Measurements from ENCODE around the gene ATAD5.
"Not testable (repeated sequence)": the region's sequence is repeated elsewhere in the genome, so short reads cannot be mapped to it uniquely, and the experiment has no call there.

The ATAD5 gene, protein sequence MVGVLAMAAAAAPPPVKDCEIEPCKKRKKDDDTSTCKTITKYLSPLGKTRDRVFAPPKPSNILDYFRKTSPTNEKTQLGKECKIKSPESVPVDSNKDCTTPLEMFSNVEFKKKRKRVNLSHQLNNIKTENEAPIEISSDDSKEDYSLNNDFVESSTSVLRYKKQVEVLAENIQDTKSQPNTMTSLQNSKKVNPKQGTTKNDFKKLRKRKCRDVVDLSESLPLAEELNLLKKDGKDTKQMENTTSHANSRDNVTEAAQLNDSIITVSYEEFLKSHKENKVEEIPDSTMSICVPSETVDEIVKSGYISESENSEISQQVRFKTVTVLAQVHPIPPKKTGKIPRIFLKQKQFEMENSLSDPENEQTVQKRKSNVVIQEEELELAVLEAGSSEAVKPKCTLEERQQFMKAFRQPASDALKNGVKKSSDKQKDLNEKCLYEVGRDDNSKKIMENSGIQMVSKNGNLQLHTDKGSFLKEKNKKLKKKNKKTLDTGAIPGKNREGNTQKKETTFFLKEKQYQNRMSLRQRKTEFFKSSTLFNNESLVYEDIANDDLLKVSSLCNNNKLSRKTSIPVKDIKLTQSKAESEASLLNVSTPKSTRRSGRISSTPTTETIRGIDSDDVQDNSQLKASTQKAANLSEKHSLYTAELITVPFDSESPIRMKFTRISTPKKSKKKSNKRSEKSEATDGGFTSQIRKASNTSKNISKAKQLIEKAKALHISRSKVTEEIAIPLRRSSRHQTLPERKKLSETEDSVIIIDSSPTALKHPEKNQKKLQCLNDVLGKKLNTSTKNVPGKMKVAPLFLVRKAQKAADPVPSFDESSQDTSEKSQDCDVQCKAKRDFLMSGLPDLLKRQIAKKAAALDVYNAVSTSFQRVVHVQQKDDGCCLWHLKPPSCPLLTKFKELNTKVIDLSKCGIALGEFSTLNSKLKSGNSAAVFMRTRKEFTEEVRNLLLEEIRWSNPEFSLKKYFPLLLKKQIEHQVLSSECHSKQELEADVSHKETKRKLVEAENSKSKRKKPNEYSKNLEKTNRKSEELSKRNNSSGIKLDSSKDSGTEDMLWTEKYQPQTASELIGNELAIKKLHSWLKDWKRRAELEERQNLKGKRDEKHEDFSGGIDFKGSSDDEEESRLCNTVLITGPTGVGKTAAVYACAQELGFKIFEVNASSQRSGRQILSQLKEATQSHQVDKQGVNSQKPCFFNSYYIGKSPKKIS (N-terminal part only)

DNA sequence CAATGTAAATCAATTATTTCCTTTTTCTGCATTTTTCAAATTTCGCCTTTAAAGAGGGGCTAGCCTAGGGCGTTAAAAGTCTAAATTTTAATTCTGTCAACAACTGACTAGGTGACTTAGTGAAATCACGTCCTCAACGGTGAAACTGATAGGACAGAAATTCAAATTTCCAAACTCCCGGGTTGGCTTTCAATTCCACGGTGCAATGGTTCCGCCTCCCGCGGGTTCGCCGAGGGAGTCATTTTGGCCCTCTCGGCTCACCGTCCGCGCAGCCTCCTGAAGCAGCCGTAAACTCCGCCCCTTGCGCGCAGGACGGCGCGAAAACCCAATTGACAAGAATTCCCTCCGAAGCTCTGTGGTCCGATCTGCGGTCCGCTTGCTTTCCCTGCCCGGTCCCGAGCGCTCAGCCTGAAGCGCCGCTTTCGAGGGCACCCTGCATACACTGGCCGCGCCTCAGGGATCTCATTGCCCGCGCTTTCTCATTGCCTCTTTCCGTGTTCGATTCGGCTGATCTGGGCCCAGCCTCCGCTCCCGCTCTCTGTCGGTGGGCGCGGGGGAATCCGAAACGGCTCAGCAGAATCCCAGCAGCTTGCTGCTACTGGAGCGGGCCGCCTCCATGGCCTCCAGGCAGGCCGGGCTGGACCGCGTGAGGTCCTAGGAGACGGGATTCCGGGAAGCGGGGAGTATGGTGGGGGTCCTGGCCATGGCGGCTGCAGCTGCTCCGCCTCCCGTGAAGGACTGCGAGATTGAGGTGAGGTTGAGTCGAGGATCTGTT lies at the start of gene ATAD5:
TSS of gene ATAD5 (plus strand) at position 304 of the 775 bp plus-strand sequence. CDS start at position 686, 382 bp downstream.
- peak; percentile 51 for DNase-seq

DNA sequence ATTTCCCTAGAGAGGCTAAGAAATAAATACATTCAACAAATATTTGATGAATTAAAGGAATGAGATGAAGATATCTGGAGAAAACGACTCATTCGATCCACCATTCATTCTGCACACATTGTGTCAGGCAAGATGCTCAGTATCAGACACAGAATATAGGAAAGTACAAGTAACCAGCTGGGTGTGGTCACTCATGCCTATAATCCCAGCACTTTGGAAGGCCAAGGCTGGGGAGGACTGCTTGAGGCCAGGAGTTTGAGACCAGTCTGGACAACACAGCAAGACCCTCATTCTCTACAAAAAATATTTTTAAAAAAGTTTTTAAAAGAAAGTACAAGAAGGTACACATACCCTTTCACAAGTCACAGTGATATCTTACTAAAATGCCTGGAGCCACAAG lies 49.6 kb upstream of the ATAD5 start:
- no peak for DNase-seq

DNA sequence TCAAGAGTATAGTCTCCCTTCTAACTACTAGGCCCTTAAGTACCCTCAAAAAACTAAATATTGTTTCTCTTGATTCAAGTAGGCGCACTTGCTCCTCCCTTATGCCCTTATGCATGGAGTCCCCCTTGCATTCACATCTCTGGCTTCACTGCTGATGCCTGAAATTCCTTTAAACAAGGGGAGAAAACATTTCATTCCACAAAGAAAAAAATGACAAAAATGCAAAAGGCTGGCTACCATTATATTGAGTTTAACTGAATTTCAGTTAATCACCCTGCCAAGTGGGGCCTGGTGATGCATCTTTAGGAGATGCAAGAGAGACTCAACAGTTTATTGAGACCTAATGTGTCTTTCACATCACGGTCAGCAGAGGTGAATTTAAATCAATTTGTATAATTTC lies 42.8 kb upstream of the ATAD5 start:
- DNase-seq: no peak

DNA sequence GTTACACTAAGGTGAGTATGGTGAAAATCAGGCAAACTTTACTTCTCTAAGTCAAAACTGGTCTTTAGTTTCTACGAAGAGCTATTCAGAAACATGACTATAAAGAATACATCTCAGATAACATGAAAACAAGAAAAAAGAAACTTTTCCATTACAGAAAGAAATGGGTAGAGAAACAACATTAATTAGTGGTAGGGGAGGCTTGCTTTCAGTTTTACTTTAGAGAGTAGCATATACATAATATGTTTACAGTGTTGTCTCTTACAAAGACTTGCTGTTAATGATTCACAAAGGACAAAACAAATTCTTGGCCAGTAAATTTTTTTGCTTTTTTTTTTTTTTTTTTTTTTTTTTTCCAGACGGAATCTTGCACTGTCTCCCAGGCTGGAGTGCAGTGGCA lies 41.5 kb upstream of the ATAD5 start:
- DNase-seq: no peak

DNA sequence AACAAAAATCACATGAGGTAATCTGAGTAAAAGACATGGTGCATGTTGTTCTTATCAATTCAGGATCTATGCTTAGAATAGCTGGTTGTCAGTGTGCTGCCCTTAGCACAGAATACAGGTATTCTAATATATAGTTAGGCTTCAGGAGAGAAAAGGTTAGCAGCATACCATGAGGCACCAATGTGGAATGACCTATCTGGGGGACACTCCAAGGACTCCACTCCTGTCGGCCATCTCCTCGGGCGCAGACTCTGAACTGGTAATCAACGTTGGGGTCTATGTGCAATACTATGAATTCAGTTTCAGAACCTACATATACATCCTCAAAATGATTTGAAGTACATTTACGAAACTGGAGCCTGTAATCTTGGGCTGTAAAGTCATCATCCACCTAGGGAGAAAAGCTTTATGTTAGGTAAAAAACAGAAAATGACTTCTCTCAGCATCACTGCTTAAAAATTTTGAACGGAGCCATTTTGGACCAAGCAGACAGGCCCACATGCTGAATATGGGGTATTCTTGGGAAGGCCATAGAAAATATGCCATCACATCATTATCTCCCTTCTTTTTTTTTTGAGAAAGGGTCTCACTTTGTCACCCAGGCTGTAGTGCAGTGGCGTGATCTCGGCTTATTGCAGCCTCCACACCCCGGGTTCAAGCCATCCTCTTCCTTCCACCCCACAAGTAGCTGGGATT lies 38.3 kb upstream of the ATAD5 start:
- DNase-seq: no peak

DNA sequence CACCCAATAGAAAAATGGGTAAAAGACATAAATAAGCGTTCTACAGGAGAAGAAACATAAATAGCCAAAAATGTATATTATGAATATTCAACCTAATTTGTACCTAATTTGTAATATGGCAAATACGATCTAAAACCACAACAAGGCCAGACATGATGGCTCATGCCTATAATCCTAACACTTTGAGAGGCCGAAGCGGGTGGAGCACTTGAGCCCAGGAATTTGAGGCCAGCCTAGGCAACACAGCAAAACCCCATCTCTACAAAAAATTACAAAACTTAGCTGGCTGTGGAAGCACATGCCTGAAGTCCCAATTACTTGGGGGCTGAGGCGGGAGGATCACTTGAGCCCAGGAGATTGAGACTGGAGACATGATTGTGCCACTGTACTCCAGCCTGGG lies 37.4 kb upstream of the ATAD5 start:
- no peak for DNase-seq

DNA sequence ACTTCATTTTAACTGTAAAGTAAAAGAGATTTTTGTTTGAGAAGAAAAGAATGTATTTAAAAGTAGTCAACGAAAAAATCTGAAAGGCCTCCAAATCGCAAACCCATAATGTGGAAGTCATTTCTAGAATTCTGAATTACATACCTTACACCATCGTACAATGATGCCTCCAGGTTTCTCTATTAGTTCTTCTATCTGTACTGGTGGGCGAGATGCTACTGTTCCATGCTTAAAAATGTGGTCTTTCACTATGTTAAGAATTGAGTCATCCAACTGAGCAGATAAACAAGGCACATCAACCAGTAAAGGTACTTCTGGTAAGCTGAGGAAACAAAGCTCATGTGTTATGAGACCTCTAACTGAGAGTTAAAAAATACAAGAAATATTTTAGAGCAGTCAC lies 35.8 kb upstream of the ATAD5 start:
- DNase-seq: no peak

DNA sequence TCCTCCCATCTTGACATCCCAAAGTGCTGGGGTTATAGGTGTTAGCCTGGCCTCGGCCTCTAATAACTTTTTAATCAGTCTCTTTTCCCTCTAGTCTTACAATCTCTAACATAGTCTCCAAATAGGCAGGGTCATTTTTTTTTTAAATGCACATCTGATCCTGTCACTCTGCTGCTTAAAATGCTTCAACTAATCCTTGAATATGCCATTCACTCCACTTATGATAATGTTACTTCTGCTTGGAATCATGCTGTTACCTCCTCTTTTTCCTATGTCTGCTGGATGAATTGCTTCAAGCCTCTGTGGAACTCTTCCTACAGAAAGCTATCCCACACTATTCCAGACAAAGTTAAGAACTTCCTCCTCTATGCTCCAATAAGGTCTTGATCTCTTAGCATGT lies 30.1 kb upstream of the ATAD5 start:
- DNase-seq: no peak

DNA sequence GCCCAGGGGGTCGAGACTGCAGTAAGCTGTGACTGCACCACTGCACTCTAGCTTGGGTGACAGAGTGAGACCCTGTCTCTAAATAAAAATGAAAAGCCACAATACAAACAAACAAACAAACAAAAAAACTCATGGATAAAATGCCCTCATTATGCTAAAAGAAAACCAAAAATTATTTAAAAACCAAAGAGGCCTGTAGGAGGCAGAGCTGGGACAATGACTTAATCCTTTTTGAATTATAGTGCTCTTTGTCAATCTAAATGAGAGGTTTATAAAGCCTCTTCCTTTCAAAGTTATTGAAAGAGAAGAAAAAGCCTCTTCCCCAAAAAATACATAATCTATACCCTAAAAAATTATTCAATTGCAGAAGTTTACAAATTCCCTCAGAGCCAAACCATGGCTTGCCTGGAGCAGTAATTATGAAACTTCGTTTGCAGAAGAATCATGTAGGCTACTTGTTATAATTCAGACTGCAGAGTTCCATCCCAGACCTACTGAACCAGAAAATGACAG lies 25.8 kb upstream of the ATAD5 start:
- no peak for DNase-seq

DNA sequence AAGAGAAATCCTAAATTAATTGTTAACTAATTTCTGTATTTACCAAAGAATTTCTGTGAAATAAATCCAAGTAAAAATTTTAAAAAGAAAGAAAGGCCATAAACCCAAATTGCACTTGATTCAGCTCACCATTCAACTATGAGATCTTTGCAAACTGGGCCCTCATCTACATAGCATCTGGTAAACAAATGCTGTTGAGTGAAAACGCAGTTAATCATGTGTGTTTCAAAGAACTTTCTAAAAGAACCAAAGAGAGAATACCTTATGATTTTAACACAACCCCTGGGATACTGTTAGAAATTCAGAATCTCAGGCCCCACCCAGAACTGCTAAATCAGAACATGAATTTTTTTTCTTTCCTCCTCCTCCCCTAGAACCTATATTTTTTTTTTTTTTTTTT lies 23.9 kb upstream of the ATAD5 start:
- no peak for DNase-seq

DNA sequence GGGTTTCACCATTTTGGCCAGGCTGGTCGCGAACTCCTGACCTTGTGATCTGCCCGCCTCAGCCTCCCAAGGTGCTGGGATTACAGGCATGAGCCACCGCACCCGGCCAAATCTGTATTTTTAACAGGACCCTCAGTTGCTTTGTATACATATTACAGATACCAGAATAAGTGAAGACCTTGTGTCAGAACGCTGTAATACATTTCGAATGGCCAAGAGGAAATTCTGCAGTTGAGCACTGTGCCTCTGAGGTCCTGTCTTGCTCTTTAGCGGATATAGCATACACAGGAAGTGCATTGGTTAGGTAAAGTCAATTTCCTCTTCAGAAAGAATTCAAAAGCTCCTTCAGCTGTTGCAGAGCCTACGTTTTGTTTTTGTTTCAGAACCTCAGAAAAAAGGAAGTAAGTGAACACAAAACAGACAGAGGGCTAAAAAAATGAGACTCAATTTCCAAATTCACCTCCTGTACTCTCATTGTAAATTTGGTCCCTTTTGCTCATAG lies 22.9 kb upstream of the ATAD5 start:
- DNase-seq: no peak

DNA sequence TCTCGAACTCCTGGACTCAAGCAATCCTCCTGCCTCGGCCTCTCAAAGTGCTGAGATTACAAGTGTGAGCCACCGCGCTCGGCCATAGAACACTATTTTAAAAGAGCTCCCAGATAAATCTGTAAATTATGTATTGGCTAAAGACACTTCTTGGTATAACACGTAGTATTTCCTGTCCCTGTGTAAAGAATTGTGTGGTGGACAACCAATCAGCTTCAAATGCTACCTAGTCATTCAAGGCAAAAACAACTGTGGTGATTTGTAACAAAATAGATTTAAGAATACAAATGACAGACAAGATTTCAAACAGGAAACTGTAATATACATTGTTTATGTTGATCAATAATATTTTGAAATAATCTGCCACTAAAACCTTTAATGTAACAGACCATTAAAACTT lies 21.9 kb upstream of the ATAD5 start:
- no peak for DNase-seq

DNA sequence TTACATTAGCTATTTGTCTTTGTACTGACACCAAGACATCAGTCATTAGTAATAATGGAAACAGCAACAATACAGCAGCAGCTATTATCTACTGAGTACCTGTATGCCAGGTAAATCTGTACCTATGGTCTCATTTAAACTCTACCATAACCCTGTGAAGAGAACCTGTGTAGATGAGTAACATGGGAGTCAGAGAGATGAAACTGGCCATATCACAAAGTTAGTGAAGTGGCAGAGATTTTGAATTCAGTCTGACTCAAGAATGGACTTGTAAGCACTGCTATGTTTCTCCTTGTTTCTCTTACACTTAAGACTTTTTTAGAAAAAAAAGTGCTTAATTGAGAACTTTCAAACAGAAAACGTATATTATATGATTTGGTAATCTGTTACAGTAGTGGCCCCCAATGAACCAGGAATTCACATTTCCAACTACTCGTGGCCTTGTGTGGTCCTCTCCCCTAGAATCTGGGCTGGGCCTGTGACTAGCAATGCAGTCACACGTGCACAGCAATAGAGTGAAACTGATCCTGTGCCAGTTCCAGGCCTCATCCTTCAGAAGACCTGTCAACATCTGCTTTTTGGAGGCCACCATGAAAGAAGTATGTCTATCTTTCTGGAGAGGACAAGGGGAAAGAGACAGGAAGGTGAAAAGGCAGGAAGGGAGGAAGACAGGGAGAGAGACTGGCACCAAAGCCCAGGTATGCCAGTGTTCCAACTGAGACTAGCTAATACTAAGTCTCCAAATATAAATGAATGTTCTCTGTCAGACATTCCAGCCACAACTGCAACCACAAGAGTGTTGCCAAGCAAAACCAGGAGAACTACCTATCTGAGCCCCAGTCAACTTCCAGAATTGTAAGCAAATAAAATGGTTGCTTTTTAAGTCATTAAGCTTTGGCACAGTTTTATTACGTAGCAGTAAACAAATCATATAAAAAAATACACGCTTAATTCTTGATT lies 19.3 kb upstream of the ATAD5 start:
- DNase-seq: no peak

DNA sequence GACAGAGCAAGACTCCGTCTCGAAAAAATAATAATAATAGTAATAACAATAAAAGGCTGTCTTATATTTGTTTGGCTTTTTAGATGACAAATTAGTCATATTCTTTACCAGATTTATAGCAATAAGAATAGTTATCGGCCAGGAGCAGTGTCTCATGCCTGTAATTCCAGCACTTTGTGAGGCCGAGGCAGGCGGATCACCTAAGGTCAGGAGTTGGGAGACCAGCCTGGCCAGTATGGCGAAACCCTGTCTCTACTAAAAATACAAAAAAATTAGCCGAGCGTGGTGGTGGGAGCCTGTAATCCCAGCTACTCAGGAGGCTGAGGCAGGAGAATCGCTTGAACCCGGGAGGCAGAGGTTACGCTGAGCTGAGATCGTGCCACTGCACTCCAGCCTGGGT lies 17.5 kb upstream of the ATAD5 start:
- DNase-seq: not testable (repeated sequence)

DNA sequence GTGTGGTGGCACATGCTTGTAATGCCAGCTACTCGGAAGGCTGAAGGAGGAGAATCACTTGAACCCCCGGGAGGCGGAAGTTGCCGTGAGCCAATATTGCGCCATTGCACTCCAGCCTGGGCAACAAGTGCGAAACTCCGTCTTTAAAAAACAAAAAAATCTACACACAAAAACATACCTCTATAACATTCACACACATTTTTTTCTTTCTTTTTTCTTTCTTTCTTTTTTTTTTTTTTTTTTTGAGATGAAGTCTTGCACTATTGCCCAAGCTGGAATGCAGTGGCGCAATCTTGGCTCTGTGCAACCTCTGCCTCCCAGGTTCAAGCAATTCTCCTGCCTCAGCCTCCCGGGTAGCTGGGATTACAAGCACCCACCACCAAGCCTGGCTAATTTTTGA lies 16.9 kb upstream of the ATAD5 start:
- not testable (repeated sequence) for DNase-seq

DNA sequence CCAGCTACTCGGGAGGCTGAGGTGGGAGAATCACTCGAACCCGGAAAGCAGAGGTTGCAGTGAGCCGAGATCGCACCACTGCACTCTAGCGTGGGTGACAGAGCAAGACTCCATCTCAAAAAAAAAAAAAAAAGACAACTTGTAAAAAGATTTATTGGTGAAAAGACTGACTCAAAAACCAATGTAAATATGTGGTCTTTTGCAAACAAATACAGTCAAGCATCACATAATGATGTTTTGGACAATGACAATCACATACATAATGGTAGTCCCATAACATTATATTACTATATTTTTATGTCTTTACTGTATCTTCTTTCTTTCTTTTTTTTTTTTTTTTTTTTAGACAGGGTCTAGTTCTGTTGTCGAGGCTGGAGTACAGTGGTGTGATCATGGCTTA lies 15.6 kb upstream of the ATAD5 start:
- DNase-seq: no peak

DNA sequence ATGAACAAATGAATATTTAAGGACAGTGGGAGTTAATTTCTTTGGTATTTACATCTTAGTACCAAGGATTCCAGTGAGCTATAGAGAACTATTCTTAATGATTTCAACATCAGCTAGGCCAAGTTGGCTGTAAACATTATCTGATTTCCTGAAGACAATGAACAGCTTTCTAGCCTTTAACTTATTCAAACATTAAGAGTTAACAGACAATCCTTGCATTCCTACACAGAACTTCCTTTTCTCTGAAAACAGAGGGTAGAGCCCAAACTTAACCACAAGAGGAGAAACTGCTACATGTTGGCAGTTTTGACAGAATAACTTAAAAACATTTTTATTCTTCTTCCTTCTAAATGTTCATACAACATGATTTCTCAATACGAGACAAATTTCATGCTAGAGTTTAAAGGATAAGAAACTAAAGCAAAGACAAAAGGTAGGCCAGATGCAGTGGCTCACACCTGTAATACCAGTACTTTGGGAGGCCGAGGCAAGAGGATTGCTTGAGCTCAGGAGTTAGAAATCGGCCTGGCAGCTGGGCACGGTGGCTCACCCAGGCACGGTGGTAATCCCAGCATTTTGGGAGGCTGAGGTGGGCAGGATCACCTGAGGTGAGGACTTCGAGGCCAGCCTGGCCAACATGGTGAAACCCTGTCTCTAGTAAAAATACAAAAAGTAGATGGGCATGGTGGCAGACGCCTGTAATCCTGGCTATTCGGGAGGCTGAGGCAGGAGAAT lies 11.6 kb upstream of the ATAD5 start:
- no peak for DNase-seq

DNA sequence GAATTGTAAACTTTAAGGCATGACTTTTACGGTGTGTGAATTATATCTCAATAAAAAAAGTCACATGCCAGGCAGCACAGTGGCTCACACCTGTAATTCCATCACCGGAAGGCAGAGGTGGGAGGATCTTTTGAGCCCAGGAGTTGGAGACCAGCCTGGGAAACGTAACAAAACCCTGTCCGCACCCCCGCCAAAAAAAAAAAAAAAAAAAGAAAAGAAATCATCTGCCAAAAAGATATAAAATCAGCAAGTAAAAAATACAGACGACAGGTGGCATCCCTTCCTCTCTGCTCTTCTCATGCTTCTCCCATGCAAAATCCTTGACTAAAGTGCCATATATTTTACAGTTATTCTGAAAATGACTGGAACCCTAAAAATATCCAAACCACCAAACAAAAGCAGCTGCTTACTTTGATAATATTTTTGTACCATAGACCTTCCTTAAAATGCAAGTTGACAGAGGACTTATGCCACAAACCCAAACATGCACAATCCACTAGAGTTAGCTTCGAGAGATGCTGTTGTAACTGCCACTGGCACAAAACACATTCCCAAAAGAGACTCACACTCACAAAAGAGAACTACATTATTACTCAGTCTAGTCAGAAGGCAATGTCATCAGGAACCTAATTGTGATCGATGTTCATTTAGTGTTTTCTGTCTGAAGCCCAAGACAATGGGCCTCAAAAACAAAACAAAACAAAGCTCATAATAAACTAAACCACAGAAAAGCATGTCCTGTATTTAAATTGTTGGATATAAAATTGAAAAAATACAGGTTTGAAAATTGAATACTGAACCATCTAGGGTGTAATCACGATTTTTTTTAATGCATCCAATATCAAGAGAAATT lies 9.7 kb upstream of the ATAD5 start:
- DNase-seq: no peak

DNA sequence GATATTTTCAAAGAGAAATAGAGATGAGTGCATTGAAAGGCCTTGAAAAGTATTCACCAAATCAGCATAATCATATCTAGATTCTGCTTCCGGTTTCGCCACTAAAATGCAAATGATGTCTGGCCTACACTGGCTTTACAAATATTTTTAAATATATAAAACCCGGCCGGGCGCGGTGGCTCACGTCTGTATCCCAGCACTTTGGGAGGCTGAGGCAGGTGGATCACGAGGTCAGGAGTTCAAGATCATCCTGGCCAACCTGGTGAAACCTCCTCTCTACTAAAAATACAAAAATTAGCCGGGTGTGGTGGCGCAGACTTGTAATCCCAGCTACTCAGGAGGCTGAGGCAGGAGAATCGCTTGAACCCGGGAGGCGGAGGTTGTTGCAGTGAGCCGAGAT lies 8.8 kb upstream of the ATAD5 start:
- DNase-seq: not testable (repeated sequence)
